Dendritic cell treated with granulocyte-macrophage colony-stimulating factor and Interleukin-4, amounts not matched to agents 40 ng/mL and 50 ng/mL, for 4 days (primary cell): ENCODE results near the gene RPL38.
"Not testable (repeated sequence)": the region's sequence is repeated elsewhere in the genome, so short reads cannot be mapped to it uniquely, and the experiment has no call there.

Experiments
- H3K27ac Mint-ChIP-seq: one replicate; pipeline ENCODE4 v1.8.0; 2022; ENCODE audit warnings: mild to moderate bottlenecking, mixed read lengths
- H3K27me3 Mint-ChIP-seq: one replicate; pipeline ENCODE4 v1.8.0; 2022; ENCODE audit warnings: mild to moderate bottlenecking, mixed read lengths
- H3K36me3 Mint-ChIP-seq: one replicate; pipeline ENCODE4 v1.8.0; 2022; ENCODE audit warnings: low read depth, mixed read lengths
- H3K4me1 Mint-ChIP-seq: one replicate; pipeline ENCODE4 v1.8.0; 2022; ENCODE audit warnings: low read depth, mixed read lengths
- H3K4me3 Mint-ChIP-seq: one replicate; pipeline ENCODE4 v1.8.0; 2022; ENCODE audit warnings: mild to moderate bottlenecking, moderate library complexity, mixed read lengths
- H3K9me3 Mint-ChIP-seq: one replicate; pipeline ENCODE4 v1.8.0; 2022; ENCODE audit warnings: mixed read lengths
- intact Hi-C: fragments of 100-400 bp; cut with micrococcal nuclease; formaldehyde crosslinking; loops from one replicate; pipeline ENCODE4 v1.15.0; 2022

The RPL38 gene

GRCh38 chr17:74172700-74173099 is 30.8 kb upstream of the RPL38 start:
- Mint-ChIP-seq H3K4me1 (peaks cover 10% of the 10 kb centered on the region), H3K36me3 (no peaks in the 10 kb centered on the region), H3K4me3 (no peak overlapping the region), H3K9me3 (no peaks in the 10 kb centered on the region), H3K27ac (no peak overlapping the region), H3K27me3 (peaks cover 28% of the 10 kb centered on the region)
- intact Hi-C loops: loop anchor here (10.0 kb wide), 1 partner anchor 518 kb away; no protein-coding TSS in a partner anchor

GRCh38 chr17:74176546-74177001 is 26.9 kb upstream of the RPL38 start:
- Mint-ChIP-seq H3K4me3 (no peak overlapping the region), H3K9me3 (no peaks in the 10 kb centered on the region), H3K4me1 (peaks cover 10% of the 10 kb centered on the region), H3K27me3 (peaks cover 37% of the 10 kb centered on the region), H3K27ac (no peak overlapping the region), H3K36me3 (no peaks in the 10 kb centered on the region)
- intact Hi-C loops: loop anchor here (1.0 to 10.0 kb wide), 2 partner anchors 86 to 522 kb away; no protein-coding TSS in a partner anchor

- Mint-ChIP-seq H3K4me1 (peaks cover 10% of the 10 kb centered on the region), H3K27me3 (peaks cover 37% of the 10 kb centered on the region), H3K4me3 (no peak overlapping the region), H3K36me3 (no peaks in the 10 kb centered on the region), H3K9me3 (no peaks in the 10 kb centered on the region), H3K27ac (no peak overlapping the region)
- intact Hi-C loops: loop anchor here (10.0 kb wide), 1 partner anchor 522 kb away; no protein-coding TSS in a partner anchor
Measured at GRCh38 chr17:74177018-74177450, 26.4 kb upstream of the RPL38 start.

DNA sequence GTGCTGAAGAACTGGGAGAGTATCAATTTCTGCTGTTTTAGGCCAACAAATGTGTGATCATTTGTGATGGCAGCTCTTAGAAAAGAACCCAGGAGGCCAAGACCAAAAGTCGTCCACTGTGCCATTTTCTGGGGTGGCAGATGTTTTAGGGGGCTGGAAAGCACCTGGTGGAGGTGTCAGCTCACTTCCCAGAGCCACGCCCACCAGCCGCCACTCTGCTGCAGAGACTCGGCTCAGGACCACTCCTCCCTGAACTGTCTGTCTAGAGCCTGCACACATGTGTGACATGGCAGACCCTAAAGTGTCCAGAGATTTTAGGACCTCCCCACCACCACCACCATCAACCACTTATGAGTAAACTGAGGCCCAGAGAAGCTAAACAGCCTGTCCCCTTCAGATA is 23.9 kb upstream of the RPL38 start:
- Mint-ChIP-seq H3K36me3 (no peaks in the 10 kb centered on the region), H3K27ac (no peak overlapping the region), H3K4me3 (no peak overlapping the region), H3K4me1 (peaks cover 9% of the 10 kb centered on the region), H3K27me3 (peaks cover 31% of the 10 kb centered on the region), H3K9me3 (no peaks in the 10 kb centered on the region)
- intact Hi-C loops: loop anchor here (10.0 kb wide), 1 partner anchor 525 kb away; no protein-coding TSS in a partner anchor

- Mint-ChIP-seq H3K36me3 (no peaks in the 10 kb centered on the region), H3K27me3 (peaks cover 29% of the 10 kb centered on the region), H3K4me3 (no peak overlapping the region), H3K4me1 (peaks cover 5% of the 10 kb centered on the region), H3K9me3 (no peaks in the 10 kb centered on the region), H3K27ac (no peak overlapping the region)
- intact Hi-C loops: no loop called here
Measured at GRCh38 chr17:74180336-74180735, 23.1 kb upstream of the RPL38 start.

- Mint-ChIP-seq H3K9me3 (no peaks in the 10 kb centered on the region), H3K36me3 (no peaks in the 10 kb centered on the region), H3K4me3 (no peak overlapping the region), H3K27me3 (peaks cover 23% of the 10 kb centered on the region), H3K4me1 (peaks cover 5% of the 10 kb centered on the region), H3K27ac (no peak overlapping the region)
- intact Hi-C loops: no loop called here
Measured at GRCh38 chr17:74181341-74181740, 22.1 kb upstream of the RPL38 start.

GRCh38 chr17:74182041-74182723 is 21.3 kb upstream of the RPL38 start:
- Mint-ChIP-seq H3K4me1 (no peaks in the 10 kb centered on the region), H3K27me3 (peaks cover 17% of the 10 kb centered on the region), H3K9me3 (no peaks in the 10 kb centered on the region), H3K27ac (no peak overlapping the region), H3K4me3 (no peak overlapping the region), H3K36me3 (no peaks in the 10 kb centered on the region)
- intact Hi-C loops: no loop called here

DNA sequence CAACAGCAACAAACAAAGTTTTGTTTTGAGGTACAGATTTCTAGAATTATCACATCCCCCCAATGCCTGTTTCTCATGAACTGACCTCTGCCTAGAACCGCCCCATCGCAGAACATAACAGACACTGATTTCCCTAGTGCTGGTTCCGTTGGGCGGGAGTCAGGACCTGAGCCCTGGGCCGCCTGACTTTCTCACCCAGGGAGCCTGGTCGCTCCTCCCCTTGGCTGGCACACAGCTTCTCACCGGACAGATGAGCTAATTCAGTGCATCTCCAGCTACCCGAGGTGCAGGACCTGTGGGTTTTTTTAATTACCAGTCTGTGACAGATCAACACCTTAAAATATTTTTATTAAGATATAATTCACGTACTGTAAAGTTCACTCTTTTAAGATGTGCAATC is 20.1 kb upstream of the RPL38 start:
- Mint-ChIP-seq H3K4me1 (no peaks in the 10 kb centered on the region), H3K27ac (no peak overlapping the region), H3K9me3 (no peaks in the 10 kb centered on the region), H3K27me3 (peaks cover 17% of the 10 kb centered on the region), H3K4me3 (no peak overlapping the region), H3K36me3 (no peaks in the 10 kb centered on the region)
- intact Hi-C loops: no loop called here

- H3K4me1 Mint-ChIP-seq: peaks cover 5% of the 10 kb centered on the region
- H3K27me3 Mint-ChIP-seq: peaks cover 11% of the 10 kb centered on the region
- H3K36me3 Mint-ChIP-seq: no peaks in the 10 kb centered on the region
- intact Hi-C loops: no loop called here
- H3K9me3 Mint-ChIP-seq: no peaks in the 10 kb centered on the region
- H3K4me3 Mint-ChIP-seq: no peak overlapping the region
- H3K27ac Mint-ChIP-seq: no peak overlapping the region
Measured at GRCh38 chr17:74185571-74186185, 17.8 kb upstream of the RPL38 start.

- Mint-ChIP-seq H3K4me1 (peaks cover 5% of the 10 kb centered on the region), H3K36me3 (no peaks in the 10 kb centered on the region), H3K4me3 (no peak overlapping the region), H3K27ac (no peak overlapping the region), H3K9me3 (no peaks in the 10 kb centered on the region), H3K27me3 (peaks cover 10% of the 10 kb centered on the region)
- intact Hi-C loops: no loop called here
Measured at GRCh38 chr17:74186498-74186897, 17.0 kb upstream of the RPL38 start.

- Mint-ChIP-seq H3K4me3 (no peak overlapping the region), H3K27ac (no peak overlapping the region), H3K9me3 (no peaks in the 10 kb centered on the region), H3K36me3 (no peaks in the 10 kb centered on the region), H3K27me3 (peaks cover 10% of the 10 kb centered on the region), H3K4me1 (peaks cover 7% of the 10 kb centered on the region)
- intact Hi-C loops: no loop called here
Measured at GRCh38 chr17:74187761-74188160, 15.7 kb upstream of the RPL38 start.

DNA sequence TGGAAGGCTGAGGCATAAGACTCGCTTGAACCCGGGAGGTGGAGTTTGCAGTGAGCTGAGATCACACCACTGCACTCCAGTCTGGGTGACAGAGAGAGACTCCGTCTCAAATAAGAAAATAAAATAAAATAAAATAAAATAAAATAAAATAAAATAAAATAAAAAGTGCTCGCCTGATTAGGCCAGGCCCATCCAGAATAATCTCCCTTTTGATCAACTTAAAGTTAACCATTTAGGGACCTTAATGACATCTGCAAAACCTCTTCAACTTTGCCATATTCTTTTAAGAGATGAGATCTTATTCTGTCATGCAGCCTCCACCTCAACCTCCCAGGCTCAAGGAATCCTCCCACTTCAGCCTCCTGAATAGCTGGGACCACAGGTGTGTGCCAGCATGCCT is 14.8 kb upstream of the RPL38 start:
- H3K36me3 Mint-ChIP-seq, H3K4me3 Mint-ChIP-seq, H3K27me3 Mint-ChIP-seq, H3K9me3 Mint-ChIP-seq, intact Hi-C loops, H3K27ac Mint-ChIP-seq: not testable (repeated sequence)
- H3K4me1 Mint-ChIP-seq: peaks cover 17% of the 10 kb centered on the region

- no peak overlapping the region for H3K4me3 Mint-ChIP-seq
- intact Hi-C loops: no loop called here
- no peaks in the 10 kb centered on the region for H3K9me3 Mint-ChIP-seq
- H3K4me1 Mint-ChIP-seq: peaks cover 31% of the 10 kb centered on the region
- H3K27me3 Mint-ChIP-seq: peaks cover 14% of the 10 kb centered on the region
- no peaks in the 10 kb centered on the region for H3K36me3 Mint-ChIP-seq
- no peak overlapping the region for H3K27ac Mint-ChIP-seq
Measured at GRCh38 chr17:74190154-74190553, 13.3 kb upstream of the RPL38 start.

- Mint-ChIP-seq H3K4me3 (no peak overlapping the region), H3K36me3 (no peaks in the 10 kb centered on the region), H3K27ac (no peak overlapping the region), H3K9me3 (no peaks in the 10 kb centered on the region), H3K27me3 (peaks cover 20% of the 10 kb centered on the region), H3K4me1 (peaks cover 32% of the 10 kb centered on the region)
- intact Hi-C loops: no loop called here
Measured at GRCh38 chr17:74190807-74191406, 12.6 kb upstream of the RPL38 start.
